ENCODE results near the gene DUS4L.
A peak's percentile ranks its signal among the peaks of the same experiment; 100 is the strongest.

DUS4L gene

GRCh38 chr7:107563081-107563774 lies 543 bp upstream of the DUS4L start:
- H3K36me3 ChIP-seq (ENCODE audit: control insufficient read depth in 2 of 2, insufficient read depth in 1 of 2, low read length in 2 of 2), result no peaks in the 10 kb centered on the region
- ChIA-PET CTCF (interaction anchor here (0.6 to 2.0 kb wide), 2 partner anchors 13 to 416 kb away, joined by 3 to 6 read pairs; no protein-coding TSS in a partner anchor), POLR2A (interaction anchor here (0.6 to 1.4 kb wide), 8 partner anchors 12 to 181 kb away, joined by 3 to 15 read pairs (median 4); partner anchors contain the start of genes BCAP29 and CBLL1)
- no peak overlapping the region; the same call in 1 of the 2 replicates for H3K27ac ChIP-seq (ENCODE audit: extremely low read depth, low read depth, low read length)
- H3K4me1 ChIP-seq (ENCODE audit: control insufficient read depth, insufficient read depth, low read length), result no peaks in the 10 kb centered on the region; the same call in 1 of the 2 replicates
- TF ChIP-seq ZNF747 (tag by site-specific recombination; IDR thresholded peaks at IDR 0.05), result no peak
- TF ChIP-seq ZNF692 (tag by site-specific recombination; IDR thresholded peaks at IDR 0.05), result peak; percentile 43; the same call in 1 of the 2 replicates
- no peaks in the 10 kb centered on the region for H3K9me3 ChIP-seq (ENCODE audit: control insufficient read depth, insufficient read depth, low read depth, low read length)
- H3K4me3 ChIP-seq (ENCODE audit: low read depth, low read length), result peak overlapping the region; percentile 84

GRCh38 chr7:107564553-107565298 lies 955 bp downstream of the DUS4L start:
- Histone ChIP-seq H3K27ac (ENCODE audit: extremely low read depth, low read depth, low read length) (no peak overlapping the region), H3K4me1 (ENCODE audit: control insufficient read depth, insufficient read depth, low read length) (no peaks in the 10 kb centered on the region; the same call in 1 of the 2 replicates), H3K9me3 (ENCODE audit: control insufficient read depth, insufficient read depth, low read depth, low read length) (no peaks in the 10 kb centered on the region), H3K4me3 (ENCODE audit: low read depth, low read length) (peak overlapping the region; percentile 84), H3K36me3 (ENCODE audit: control insufficient read depth in 2 of 2, insufficient read depth in 1 of 2, low read length in 2 of 2) (no peaks in the 10 kb centered on the region)
- ChIA-PET POLR2A (interaction anchor here (0.9 to 1.3 kb wide), 3 partner anchors 14 to 179 kb away, joined by 3 read pairs; partner anchors contain the start of gene CBLL1), CTCF (interaction anchor here (0.6 to 2.0 kb wide), 3 partner anchors 12 to 1176 kb away, joined by 3 to 6 read pairs (median 3); no protein-coding TSS in a partner anchor)
- TF ChIP-seq ZNF510 (tag by site-specific recombination; IDR thresholded peaks at IDR 0.05; ENCODE audit: insufficient replicate concordance) (no peak), ZNF184 (tag by site-specific recombination; IDR thresholded peaks at IDR 0.05) (peak; percentile 98), ZNF214 (tag by site-specific recombination; IDR thresholded peaks at IDR 0.05; ENCODE audit: borderline replicate concordance) (no peak), ZNF664 (tag by site-specific recombination; IDR thresholded peaks at IDR 0.05) (peak; percentile 84), ZSCAN5A (tag by site-specific recombination; IDR thresholded peaks at IDR 0.05) (no peak), ZNF362 (tag by site-specific recombination; IDR thresholded peaks at IDR 0.05) (0 out of 2 replicates have a peak, but pooled peaks have one; percentile 18), ZNF660 (tag by site-specific recombination; IDR thresholded peaks at IDR 0.05) (no peak)

- H3K4me3 ChIP-seq (ENCODE audit: low read depth, low read length), result no peak overlapping the region
- CTCF ChIA-PET, result no interaction called here
- no peak overlapping the region for H3K27ac ChIP-seq (ENCODE audit: extremely low read depth, low read depth, low read length)
- no peaks in the 10 kb centered on the region for H3K4me1 ChIP-seq (ENCODE audit: control insufficient read depth, insufficient read depth, low read length)
- peaks cover 4 to 20% of the 10 kb centered on the region in 2 experiments; a peak in 2 of 3 replicates for H3K36me3 ChIP-seq (ENCODE audit: control insufficient read depth in 2 of 2, insufficient read depth in 1 of 2, low read length in 2 of 2)
- POLR2A ChIA-PET, result no interaction called here
- H3K9me3 ChIP-seq (ENCODE audit: control insufficient read depth, insufficient read depth, low read depth, low read length), result no peaks in the 10 kb centered on the region
- TF ChIP-seq ZNF138 (tag by site-specific recombination; IDR thresholded peaks at IDR 0.05; ENCODE audit: borderline replicate concordance) (no peak), ZNF654 (tag by site-specific recombination; IDR thresholded peaks at IDR 0.05; ENCODE audit: low read depth) (no peak), ZNF555 (tag by site-specific recombination; conservative IDR thresholded peaks at IDR 0.05) (no peak), ZNF280D (tag by site-specific recombination; IDR thresholded peaks at IDR 0.05) (no peak), OSR2 (tag by site-specific recombination; IDR thresholded peaks at IDR 0.05) (no peak), PBX3 (CRISPR knock-in tag; IDR thresholded peaks at IDR 0.05) (no peak), ZNF629 (tag by site-specific recombination; IDR thresholded peaks at IDR 0.05) (no peak), ZNF169 (tag by site-specific recombination; IDR thresholded peaks at IDR 0.05) (no peak), MEIS1 (CRISPR knock-in tag; IDR thresholded peaks at IDR 0.05; ENCODE audit: borderline replicate concordance) (no peak)
Measured at GRCh38 chr7:107570298-107570697, 6.5 kb downstream of the DUS4L start.
